Stimulated activated naive CD8-positive, alpha-beta T cell treated with anti-CD3 and anti-CD28 coated beads, Interleukin-15, Interleukin-2, amounts not matched to agents 100 ng/mL and 50 ng/mL, for 24 hours (primary cell): Measurements from ENCODE around the gene FARP1.
"Not testable (repeated sequence)": the region's sequence is repeated elsewhere in the genome, so short reads cannot be mapped to it uniquely, and the experiment has no call there.

Source experiments
- H3K27ac Mint-ChIP-seq: one replicate; pipeline ENCODE4 v1.8.0; 2021; ENCODE audit warnings: mild to moderate bottlenecking, mixed read lengths
- H3K27me3 Mint-ChIP-seq: one replicate; pipeline ENCODE4 v1.8.0; 2021; ENCODE audit warnings: mixed read lengths
- H3K36me3 Mint-ChIP-seq: one replicate; pipeline ENCODE4 v1.8.0; 2021; ENCODE audit warnings: low read depth, mixed read lengths
- H3K4me1 Mint-ChIP-seq: one replicate; pipeline ENCODE4 v1.8.0; 2021; ENCODE audit warnings: low read depth, mixed read lengths
- H3K4me3 Mint-ChIP-seq: one replicate; pipeline ENCODE4 v1.8.0; 2021; ENCODE audit warnings: mild to moderate bottlenecking, mixed read lengths
- H3K9me3 Mint-ChIP-seq: one replicate; pipeline ENCODE4 v1.8.0; 2021; ENCODE audit warnings: mixed read lengths

FARP1 gene

DNA sequence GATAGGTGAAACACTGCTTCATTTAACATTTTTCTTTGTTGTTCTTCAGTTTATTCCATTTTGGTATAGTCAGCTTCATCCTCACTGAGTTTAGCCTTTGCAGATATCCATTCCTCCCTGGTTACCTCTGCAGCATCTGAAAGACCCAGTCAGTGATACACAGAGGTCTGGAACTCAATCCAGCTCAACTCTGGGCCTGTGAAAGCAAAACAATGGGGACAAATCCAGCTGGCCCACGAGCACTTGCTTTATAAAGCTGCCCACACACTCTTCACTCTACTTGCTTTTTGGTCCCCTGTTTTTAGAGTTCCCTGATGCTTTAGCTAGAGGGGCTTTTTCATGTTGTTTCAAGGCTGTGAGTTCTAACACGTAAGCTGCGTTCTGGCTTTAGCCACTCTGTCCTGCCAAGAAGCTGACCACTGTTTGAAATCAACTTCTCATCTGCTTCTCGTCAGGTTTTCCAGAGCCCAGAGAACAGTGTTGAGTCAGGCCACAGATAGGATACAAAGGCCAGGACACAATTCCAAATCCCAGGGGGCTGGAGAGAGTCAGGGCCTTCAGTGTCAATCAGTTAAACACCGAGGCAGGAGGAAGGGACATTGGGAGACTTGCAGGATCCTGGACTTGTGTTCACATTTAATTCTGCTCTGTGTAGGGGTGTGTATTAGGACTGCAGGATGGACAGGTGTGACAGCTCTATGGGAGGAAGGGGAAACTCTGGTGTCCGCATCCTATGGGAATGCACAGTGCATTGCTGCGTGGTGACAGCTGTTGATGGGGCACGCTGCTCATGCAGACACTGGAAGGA, 117.7 kb downstream of the FARP1 start:
- Mint-ChIP-seq H3K9me3 (no peaks in the 10 kb centered on the region), H3K27ac (no peak overlapping the region), H3K27me3 (no peaks in the 10 kb centered on the region), H3K36me3 (no peaks in the 10 kb centered on the region), H3K4me1 (no peaks in the 10 kb centered on the region), H3K4me3 (no peak overlapping the region)

DNA sequence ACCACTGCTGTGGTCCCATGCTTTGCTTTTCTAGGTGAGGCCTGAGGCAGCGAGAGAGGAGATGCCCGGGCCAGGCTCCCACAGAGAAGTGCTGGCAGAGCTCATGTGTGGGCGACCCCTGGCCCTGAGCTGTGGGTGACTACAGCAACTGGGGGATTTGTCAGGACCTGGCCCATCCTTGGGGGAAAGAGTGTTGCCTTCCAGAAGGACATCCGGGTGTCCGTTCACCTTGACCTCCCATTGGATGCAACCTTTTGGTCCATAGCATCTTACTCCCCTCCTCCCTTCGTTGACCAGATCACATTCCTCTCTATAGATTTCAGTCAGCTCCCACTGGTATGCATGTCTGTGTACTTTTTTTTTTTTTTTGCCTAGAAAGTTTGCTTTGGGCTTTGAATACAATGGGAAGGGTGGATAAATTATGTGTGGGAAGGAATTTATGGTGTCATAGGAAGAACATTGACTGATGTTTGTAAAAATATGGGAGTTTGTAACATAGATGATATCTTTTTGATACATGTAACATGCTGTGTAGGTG, 118.3 kb downstream of the FARP1 start:
- no peak overlapping the region for H3K27ac Mint-ChIP-seq
- H3K4me3 Mint-ChIP-seq = no peak overlapping the region
- no peaks in the 10 kb centered on the region for H3K36me3 Mint-ChIP-seq
- no peaks in the 10 kb centered on the region for H3K4me1 Mint-ChIP-seq
- no peaks in the 10 kb centered on the region for H3K9me3 Mint-ChIP-seq
- H3K27me3 Mint-ChIP-seq = no peaks in the 10 kb centered on the region

DNA sequence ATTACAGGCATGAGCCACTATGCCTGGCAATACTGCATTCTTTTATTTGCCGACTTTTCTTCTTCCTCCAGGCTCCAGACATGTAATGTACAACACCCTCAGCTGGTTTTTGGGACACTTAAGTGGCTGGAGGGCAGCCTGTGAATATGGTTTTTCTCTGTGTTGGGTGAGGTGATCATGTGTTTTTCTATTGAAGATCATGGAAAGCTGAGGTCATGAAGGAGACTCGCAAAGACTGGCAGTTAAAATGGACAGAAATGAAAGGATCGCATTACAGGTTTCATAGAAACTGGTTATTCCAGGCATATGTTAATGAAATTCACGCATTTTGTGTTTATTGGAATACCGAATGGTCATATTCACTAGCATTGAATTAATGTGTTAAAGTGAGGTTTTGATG, 119.4 kb downstream of the FARP1 start:
- no peaks in the 10 kb centered on the region for H3K27me3 Mint-ChIP-seq
- H3K4me3 Mint-ChIP-seq = no peak overlapping the region
- no peak overlapping the region for H3K27ac Mint-ChIP-seq
- H3K36me3 Mint-ChIP-seq = no peaks in the 10 kb centered on the region
- no peaks in the 10 kb centered on the region for H3K4me1 Mint-ChIP-seq
- no peaks in the 10 kb centered on the region for H3K9me3 Mint-ChIP-seq

DNA sequence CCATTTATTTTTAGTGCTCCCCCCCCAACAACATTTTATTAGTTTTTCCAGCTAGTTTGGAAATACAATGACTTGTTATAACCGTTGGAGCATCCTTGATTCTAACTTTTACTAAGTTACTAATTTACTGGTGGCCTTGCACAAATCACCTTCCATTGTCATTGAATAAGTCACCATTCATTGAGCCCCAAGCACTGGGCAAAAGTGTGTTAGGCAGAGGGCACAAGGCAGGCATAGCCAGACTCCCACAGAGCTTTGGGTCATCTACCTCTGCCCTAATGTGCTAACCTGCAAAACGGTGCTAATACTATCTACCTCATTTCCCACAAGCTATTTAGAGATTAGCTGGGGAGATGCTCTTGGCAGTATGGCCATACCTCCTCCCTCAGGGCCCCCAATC, 120.9 kb downstream of the FARP1 start:
- Mint-ChIP-seq H3K9me3 (no peaks in the 10 kb centered on the region), H3K4me3 (no peak overlapping the region), H3K27me3 (no peaks in the 10 kb centered on the region), H3K4me1 (no peaks in the 10 kb centered on the region), H3K36me3 (no peaks in the 10 kb centered on the region), H3K27ac (no peak overlapping the region)

DNA sequence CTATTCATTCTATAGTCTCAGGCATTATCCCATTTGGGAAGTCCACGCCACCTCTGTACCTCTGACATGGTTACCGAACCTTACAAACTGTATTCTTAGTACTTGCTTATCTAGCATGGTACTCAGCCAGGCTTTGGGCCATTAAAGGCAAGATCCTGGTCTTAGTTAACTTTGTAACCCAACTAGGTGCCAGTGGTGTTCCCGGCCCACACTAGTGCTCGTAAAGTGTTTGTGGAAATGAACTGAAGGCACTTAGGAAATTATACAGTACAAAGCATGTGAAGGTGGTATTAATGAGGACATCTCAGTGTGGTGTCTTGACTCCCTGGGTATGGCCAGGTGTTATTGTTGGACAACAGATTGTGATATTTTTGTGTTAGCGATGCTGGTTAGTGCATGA, 122.0 kb downstream of the FARP1 start:
- Mint-ChIP-seq H3K9me3 (no peaks in the 10 kb centered on the region), H3K27ac (no peak overlapping the region), H3K36me3 (no peaks in the 10 kb centered on the region), H3K27me3 (no peaks in the 10 kb centered on the region), H3K4me3 (no peak overlapping the region), H3K4me1 (no peaks in the 10 kb centered on the region)

DNA sequence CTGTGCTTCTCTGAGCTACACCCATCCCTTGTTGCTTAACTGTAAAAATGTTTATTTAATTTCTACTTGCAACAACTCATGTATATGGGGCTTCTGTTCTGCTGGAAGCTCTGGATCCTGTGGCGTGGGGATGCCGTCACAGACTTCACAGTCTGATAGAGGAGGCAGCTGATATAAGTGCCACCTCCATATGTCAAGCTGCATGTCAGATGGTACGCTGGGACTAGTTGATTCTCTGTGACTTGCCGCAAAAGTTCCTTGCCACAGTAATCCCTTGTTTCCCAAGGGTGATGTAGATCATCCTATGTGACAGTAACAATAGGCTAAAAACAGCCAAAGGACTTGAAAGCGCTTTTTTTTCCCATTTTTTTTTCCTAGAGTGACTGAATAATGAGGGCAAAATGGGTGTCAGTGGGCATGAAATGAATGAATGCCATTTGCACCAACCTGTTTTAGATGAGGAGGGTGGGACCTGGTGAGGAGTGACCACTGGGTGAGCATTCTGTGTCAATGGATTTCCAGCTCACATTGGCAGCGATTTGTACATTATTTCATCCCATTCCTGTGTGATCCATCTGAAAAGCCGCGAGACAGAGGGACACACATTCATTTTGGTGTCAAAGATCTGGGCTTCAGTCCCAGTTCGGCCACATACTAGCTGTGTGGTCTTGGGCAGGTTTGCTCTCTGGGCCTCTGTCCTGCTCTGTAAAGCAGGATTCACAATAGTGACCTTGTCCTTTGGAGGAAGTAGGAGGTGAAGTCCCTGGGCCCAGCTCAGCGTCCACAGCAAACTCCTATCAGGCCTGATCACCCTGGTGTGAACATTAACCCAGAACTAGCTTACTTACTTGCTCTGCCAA, 123.0 kb downstream of the FARP1 start:
- H3K4me1 Mint-ChIP-seq = no peaks in the 10 kb centered on the region
- H3K9me3 Mint-ChIP-seq = no peaks in the 10 kb centered on the region
- H3K36me3 Mint-ChIP-seq = no peaks in the 10 kb centered on the region
- no peak overlapping the region for H3K27ac Mint-ChIP-seq
- no peaks in the 10 kb centered on the region for H3K27me3 Mint-ChIP-seq
- H3K4me3 Mint-ChIP-seq = no peak overlapping the region

DNA sequence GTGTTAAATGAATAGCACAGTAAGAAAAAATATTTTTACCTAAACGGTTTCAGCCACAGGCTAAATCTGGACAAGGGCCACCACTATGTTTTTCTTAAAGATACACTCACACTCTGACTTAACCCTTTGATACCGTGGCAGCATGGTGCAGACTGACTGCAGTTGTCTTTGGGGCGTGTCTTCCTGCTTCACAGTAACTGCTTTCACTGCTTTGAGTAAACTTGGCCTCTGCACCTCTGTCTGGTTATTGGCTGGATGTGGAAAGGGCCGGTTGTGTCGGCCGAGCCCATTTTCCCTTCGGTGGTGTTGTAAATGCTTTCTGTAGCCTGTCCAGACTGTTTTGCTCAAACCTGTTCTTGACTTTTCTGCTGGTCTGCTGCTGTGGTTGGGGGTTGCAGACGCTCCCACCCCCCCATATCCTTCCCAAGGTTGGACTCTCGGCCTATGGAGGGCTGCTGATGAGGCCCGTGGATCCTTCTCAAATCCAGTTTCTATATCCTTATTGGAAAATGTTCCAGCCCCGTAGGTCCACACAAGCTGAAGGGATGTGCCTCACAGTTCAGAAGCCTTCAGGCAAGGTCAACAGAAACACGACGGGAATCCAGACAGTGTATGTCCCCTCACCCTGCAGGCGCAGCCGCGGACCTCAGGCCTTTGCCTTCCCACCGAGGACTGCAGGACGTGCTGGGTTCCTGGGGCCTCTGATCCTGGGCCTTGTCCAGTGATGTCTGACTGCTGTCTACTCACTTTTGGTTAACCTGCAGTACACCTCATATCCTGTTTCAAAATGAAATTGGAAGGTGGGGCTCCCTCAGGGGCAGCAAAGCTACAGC, 124.4 kb downstream of the FARP1 start:
- Mint-ChIP-seq H3K9me3 (no peaks in the 10 kb centered on the region), H3K27me3 (no peaks in the 10 kb centered on the region), H3K36me3 (no peaks in the 10 kb centered on the region), H3K27ac (no peak overlapping the region), H3K4me3 (no peak overlapping the region), H3K4me1 (no peaks in the 10 kb centered on the region)

DNA sequence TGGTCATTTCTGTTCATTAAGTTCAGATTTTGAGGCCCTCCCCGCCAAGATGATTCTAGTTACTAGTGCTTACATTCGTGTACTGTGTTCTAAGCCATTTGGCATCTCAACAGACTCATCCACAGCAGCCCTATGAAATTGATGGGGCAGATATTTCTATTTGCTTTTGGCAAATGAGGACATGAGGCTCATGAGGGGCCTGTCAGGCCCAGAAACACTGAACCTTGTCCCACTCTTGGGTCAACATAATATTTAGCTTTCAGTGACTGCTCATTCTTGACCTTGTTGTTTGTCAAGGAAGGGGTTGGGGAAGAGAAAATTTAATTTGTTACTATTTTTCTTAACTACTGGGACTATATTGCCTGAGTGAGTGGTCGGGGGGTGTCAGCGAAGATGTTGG, 126.5 kb downstream of the FARP1 start:
- H3K4me1 Mint-ChIP-seq = no peaks in the 10 kb centered on the region
- H3K27ac Mint-ChIP-seq = no peak overlapping the region
- H3K4me3 Mint-ChIP-seq = no peak overlapping the region

DNA sequence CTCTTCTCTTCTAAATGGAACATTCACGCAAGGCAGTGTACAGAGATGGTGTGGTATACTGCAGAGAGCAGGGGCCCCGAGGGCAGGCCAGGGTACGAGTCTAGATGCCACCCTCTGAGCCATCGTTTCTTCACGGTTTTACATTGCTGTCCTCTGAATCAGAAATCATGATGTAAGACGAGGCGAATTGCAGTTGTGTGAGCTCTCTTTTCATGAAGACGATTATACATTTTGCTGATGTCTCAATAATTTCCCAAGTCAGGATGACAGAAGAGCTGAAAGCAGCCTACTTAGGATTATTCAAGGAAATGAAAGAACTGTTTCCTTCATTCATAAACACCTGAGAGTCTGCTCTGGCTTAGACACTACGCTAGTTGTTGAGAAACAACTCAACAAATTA, 127.9 kb downstream of the FARP1 start:
- Mint-ChIP-seq H3K9me3 (no peaks in the 10 kb centered on the region), H3K4me1 (no peaks in the 10 kb centered on the region), H3K4me3 (no peak overlapping the region), H3K27ac (no peak overlapping the region), H3K27me3 (no peaks in the 10 kb centered on the region), H3K36me3 (no peaks in the 10 kb centered on the region)

More for the DNA sequence above, 126.5 kb downstream of the FARP1 start:
- Mint-ChIP-seq H3K36me3 (no peaks in the 10 kb centered on the region), H3K9me3 (no peaks in the 10 kb centered on the region), H3K27me3 (no peaks in the 10 kb centered on the region)

DNA sequence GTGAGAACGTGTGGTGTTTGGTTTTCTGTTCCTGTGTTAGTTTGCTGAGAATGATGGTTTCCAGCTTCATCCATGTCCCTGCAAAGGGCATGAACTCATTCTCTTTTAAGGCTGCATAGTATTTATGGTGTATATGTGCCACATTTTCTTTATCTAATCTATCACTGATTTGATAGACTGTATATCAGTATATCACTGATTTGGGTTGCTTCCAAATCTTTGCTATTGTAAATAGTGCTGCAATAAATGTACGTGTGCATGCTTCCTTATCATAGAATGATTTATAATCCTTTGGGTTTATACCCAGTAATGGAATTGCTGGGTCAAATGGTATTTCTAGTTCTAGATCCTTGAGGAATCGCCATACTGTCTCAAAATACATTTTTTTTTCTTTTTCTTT, 128.8 kb downstream of the FARP1 start:
- not testable (repeated sequence) for H3K27ac Mint-ChIP-seq, H3K9me3 Mint-ChIP-seq, H3K36me3 Mint-ChIP-seq, H3K27me3 Mint-ChIP-seq, H3K4me3 Mint-ChIP-seq, H3K4me1 Mint-ChIP-seq

DNA sequence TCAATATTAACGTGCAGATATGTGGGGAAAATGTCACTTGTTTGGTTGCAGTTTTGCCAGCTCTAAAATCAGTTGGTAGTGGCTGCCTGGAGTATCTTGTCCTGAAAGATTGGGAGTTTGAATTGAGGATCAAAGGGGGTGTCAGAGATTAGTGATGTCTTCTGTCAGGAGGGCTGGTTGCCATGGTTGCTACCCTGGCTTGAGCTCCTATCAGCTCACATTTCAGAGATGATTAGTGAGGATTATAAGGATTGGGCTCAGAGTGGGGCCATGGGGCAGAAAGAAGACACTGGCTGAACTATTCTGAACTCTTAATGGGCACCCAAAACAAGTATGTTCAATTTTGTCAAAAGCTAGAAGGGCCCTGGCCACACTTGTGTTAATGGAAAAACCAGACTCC, 129.7 kb downstream of the FARP1 start:
- Mint-ChIP-seq H3K9me3 (no peaks in the 10 kb centered on the region), H3K27me3 (no peaks in the 10 kb centered on the region), H3K36me3 (no peaks in the 10 kb centered on the region), H3K27ac (no peak overlapping the region), H3K4me1 (no peaks in the 10 kb centered on the region), H3K4me3 (no peak overlapping the region)

DNA sequence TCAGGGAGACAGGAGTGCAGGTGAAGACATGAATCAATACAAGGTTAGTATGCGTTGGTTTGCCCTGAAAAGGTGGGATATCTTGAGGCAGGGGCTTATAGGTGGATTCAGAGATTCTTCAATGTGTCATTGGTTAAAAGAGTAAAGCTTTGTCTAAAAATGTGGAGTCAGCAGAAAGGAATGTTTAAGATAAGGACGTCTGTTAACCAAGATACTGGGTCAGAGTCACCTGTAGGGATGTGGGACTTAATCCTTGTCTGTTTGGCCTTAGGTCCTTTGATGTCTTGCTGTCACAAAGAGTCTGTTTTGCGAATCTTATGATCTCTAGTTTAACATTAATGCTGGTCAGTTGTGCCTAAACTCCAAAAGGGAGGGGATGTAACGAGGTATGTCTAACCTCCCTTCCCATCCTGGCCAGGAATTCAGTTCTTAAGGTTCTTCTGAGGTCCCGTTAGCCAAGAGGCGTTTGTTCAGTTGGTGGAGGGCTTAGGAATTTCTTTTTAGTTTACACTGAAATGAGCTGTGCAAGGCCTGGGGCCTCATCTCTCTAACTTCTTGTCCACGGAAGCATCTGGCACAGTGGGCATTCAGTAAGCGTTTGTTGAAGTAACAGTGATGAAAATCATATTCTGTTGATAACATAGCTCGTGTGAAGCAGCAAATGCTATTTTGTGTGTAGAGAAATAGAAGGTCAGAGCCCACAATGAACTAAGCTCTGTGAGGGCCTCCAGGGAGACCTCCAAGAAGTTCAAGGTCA, 130.4 kb downstream of the FARP1 start:
- H3K9me3 Mint-ChIP-seq = no peaks in the 10 kb centered on the region
- no peaks in the 10 kb centered on the region for H3K4me1 Mint-ChIP-seq
- H3K4me3 Mint-ChIP-seq = no peak overlapping the region
- no peak overlapping the region for H3K27ac Mint-ChIP-seq
- no peaks in the 10 kb centered on the region for H3K36me3 Mint-ChIP-seq
- no peaks in the 10 kb centered on the region for H3K27me3 Mint-ChIP-seq

DNA sequence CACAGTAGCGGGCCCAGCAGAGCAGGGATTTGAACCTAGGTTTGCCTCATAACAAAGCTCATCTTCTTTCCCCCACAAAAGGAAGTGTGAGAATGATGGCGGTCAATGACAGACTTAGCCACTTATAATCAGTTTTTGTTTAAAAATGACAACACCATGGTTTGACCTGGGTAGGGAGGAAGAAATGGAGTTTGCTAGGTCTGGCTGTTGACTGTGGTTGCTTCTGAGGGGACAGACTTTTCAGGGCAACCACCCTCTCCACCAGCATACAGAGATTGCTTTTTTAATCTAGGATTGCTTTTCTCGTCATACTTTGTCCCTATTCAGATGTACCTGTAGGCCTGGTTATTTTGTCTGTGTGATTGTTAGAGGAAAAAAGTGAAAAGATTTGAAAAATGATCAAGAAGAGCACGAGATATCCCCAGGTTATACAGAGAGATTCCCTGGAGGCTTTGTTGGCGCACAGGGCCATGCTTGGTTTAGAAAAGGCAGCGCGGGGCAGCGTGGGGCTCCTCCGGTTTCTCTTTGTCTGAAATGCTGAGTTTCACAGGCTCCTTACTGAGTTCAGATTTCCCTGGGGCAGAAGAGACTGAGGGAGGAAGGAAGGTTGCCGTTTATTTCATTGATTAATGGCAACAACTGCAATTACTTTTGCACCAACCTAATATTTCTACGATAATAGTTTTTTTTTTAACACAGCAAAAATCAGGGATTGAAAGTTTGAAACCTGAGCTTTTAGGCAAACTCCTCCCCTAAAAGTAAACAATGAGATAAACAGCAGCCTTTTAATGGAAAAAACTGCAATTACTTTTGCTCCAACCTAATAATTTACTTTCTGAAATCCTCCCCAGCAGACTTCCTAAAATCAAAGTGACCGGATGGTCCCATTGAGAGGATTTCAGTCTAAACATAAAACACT, 131.2 kb downstream of the FARP1 start:
- H3K27ac Mint-ChIP-seq = no peak overlapping the region
- H3K4me1 Mint-ChIP-seq = no peaks in the 10 kb centered on the region
- H3K9me3 Mint-ChIP-seq = no peaks in the 10 kb centered on the region
- no peak overlapping the region for H3K4me3 Mint-ChIP-seq
- H3K27me3 Mint-ChIP-seq = no peaks in the 10 kb centered on the region
- H3K36me3 Mint-ChIP-seq = no peaks in the 10 kb centered on the region
